ENCODE measurements around the gene TM4SF5.

The TM4SF5 gene

DNA sequence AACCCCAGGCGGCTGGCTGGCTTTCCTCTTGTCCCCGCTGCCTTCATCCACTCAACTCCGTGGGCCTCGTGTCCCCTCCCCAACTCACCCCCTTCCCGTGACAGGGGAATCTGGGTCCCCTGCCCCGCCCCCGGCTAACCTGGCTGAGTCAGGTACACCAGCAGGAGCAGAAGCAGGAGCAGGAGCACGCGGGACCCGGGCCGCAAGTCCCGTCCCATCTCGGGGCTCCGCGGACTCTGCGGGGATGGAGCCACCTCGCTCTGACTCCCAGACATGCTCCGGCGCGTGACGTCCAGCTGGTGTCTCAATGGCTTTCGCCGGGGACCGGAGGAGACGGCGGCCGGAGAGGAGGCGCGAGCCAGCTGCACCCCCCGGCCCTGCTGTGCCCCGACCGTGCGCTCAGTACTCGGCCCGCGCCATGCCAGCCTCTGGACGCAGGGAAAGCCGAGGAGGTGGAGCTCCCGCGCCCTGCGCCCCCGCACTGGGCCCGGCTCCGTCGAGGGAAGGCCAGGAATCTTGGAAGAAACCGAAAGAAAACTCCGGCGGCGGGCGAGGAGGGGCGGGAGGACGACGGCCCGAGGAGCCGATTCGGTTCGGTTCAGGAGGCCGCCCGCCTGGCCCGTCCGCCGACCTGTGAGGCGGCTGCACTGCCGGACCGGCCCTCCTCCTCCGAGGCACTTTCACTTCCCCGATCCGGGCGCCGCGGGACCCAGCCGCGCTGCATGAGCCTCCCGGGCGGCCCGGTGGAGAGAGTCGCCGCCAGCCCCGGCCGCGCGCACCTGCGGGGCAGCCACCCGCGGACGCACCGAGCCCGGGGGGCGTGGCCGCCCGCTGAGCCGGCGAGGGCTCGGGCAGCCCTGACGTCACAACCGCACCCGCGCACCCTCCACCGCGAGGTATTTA lies 32.3 kb upstream of the TM4SF5 start, which contains the start of the genes CXCL16 and ZMYND15:
TSS of gene CXCL16 (minus strand) at position 807 of the 903 bp plus-strand sequence. CDS start at position 218, 589 bp downstream.
TSS of gene ZMYND15 (plus strand) at position 712 of the 903 bp plus-strand sequence. CDS start 716 bp downstream, outside the sequence.
- Histone ChIP-seq H4K20me1 (ENCODE audit: low read depth, low read length) (no peaks in the 10 kb centered on the region), H3K79me2 (ENCODE audit: insufficient read depth, low read length) (no peaks in the 10 kb centered on the region), H3K9ac (ENCODE audit: low read length) (peak within 1 kb of the TSS; percentile 47), H3K4me3 (ENCODE audit: insufficient read depth, low read length, poor library complexity, severe bottlenecking) (peak within 1 kb of the TSS; percentile 51), H3K4me2 (ENCODE audit: low read depth, low read length, poor library complexity, severe bottlenecking) (peak within 1 kb of the TSS; percentile 65), H3K9me2 (replicated peaks; ENCODE audit: insufficient read depth, low read length) (no peaks in the 10 kb centered on the region), H3F3A (ENCODE audit: insufficient read depth) (no peaks in the 10 kb centered on the region), H3K9me3 (ENCODE audit: insufficient read depth, low read length) (no peaks in the 10 kb centered on the region), H3K27ac (ENCODE audit: low read depth, low read length) (no peak within 1 kb of the TSS), H3K27me3 (ENCODE audit: low read length) (no peaks in the 10 kb centered on the region), H2AFZ (ENCODE audit: low read depth, low read length, severe bottlenecking) (peak within 1 kb of the TSS; percentile 62), H3K36me3 (ENCODE audit: low read length) (no peaks in the 10 kb centered on the region)
- TF ChIP-seq, protein P1, sequence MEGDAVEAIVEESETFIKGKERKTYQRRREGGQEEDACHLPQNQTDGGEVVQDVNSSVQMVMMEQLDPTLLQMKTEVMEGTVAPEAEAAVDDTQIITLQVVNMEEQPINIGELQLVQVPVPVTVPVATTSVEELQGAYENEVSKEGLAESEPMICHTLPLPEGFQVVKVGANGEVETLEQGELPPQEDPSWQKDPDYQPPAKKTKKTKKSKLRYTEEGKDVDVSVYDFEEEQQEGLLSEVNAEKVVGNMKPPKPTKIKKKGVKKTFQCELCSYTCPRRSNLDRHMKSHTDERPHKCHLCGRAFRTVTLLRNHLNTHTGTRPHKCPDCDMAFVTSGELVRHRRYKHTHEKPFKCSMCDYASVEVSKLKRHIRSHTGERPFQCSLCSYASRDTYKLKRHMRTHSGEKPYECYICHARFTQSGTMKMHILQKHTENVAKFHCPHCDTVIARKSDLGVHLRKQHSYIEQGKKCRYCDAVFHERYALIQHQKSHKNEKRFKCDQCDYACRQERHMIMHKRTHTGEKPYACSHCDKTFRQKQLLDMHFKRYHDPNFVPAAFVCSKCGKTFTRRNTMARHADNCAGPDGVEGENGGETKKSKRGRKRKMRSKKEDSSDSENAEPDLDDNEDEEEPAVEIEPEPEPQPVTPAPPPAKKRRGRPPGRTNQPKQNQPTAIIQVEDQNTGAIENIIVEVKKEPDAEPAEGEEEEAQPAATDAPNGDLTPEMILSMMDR (IDR thresholded peaks at IDR 0.05; ENCODE audit: insufficient read depth, low read length, poor library complexity, severe bottlenecking), result no peak
- no peak for TF ChIP-seq EZH2phosphoT487 (conservative IDR thresholded peaks at IDR 0.05; ENCODE audit: low read length)

DNA sequence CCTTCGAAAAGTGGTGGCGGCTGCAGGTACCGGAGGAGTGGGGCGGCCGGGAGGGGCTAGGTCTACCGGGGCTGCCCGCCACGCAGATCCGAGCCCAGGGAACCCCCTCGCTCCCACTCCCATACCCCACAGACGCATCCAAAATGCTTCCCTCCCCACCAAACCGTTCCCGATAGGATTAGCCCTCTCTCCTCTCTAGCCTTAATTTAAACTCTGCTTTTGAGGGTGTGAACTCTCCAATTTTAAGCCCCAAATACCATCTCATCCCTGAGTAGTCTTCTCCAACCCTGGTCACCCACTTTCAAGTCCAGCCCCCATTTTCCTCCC lies 31.7 kb upstream of the TM4SF5 start:
- H3K36me3 ChIP-seq (ENCODE audit: low read length), result no peaks in the 10 kb centered on the region
- no peaks in the 10 kb centered on the region for H3F3A ChIP-seq (ENCODE audit: insufficient read depth)
- TF ChIP-seq, protein P1 (IDR thresholded peaks at IDR 0.05; ENCODE audit: insufficient read depth, low read length, poor library complexity, severe bottlenecking), result no peak
- no peak for TF ChIP-seq EZH2phosphoT487 (conservative IDR thresholded peaks at IDR 0.05; ENCODE audit: low read length)
- H3K4me2 ChIP-seq (ENCODE audit: low read depth, low read length, poor library complexity, severe bottlenecking), result peak overlapping the region; percentile 65
- H3K27me3 ChIP-seq (ENCODE audit: low read length), result no peaks in the 10 kb centered on the region
- no peaks in the 10 kb centered on the region for H3K9me3 ChIP-seq (ENCODE audit: insufficient read depth, low read length)
- no peaks in the 10 kb centered on the region for H3K79me2 ChIP-seq (ENCODE audit: insufficient read depth, low read length)
- H3K27ac ChIP-seq (ENCODE audit: low read depth, low read length), result no peak overlapping the region
- H3K4me3 ChIP-seq (ENCODE audit: insufficient read depth, low read length, poor library complexity, severe bottlenecking), result peak overlapping the region; percentile 51
- H2AFZ ChIP-seq (ENCODE audit: low read depth, low read length, severe bottlenecking), result no peak overlapping the region
- no peaks in the 10 kb centered on the region for H3K9me2 ChIP-seq (replicated peaks; ENCODE audit: insufficient read depth, low read length)
- H4K20me1 ChIP-seq (ENCODE audit: low read depth, low read length), result no peaks in the 10 kb centered on the region
- H3K9ac ChIP-seq (ENCODE audit: low read length), result peak overlapping the region; percentile 47

- H3F3A ChIP-seq (ENCODE audit: insufficient read depth), result no peaks in the 10 kb centered on the region
- H4K20me1 ChIP-seq (ENCODE audit: low read depth, low read length), result no peaks in the 10 kb centered on the region
- no peaks in the 10 kb centered on the region for H3K79me2 ChIP-seq (ENCODE audit: insufficient read depth, low read length)
- no peak overlapping the region for H3K9ac ChIP-seq (ENCODE audit: low read length)
- H3K9me2 ChIP-seq (replicated peaks; ENCODE audit: insufficient read depth, low read length), result no peaks in the 10 kb centered on the region
- no peak overlapping the region for H3K4me3 ChIP-seq (ENCODE audit: insufficient read depth, low read length, poor library complexity, severe bottlenecking)
- H3K4me2 ChIP-seq (ENCODE audit: low read depth, low read length, poor library complexity, severe bottlenecking), result no peak overlapping the region
- H3K36me3 ChIP-seq (ENCODE audit: low read length), result no peaks in the 10 kb centered on the region
- H3K27ac ChIP-seq (ENCODE audit: low read depth, low read length), result no peak overlapping the region
- no peaks in the 10 kb centered on the region for H3K27me3 ChIP-seq (ENCODE audit: low read length)
- H3K9me3 ChIP-seq (ENCODE audit: insufficient read depth, low read length), result no peaks in the 10 kb centered on the region
- no peak for TF ChIP-seq EZH2phosphoT487 (conservative IDR thresholded peaks at IDR 0.05; ENCODE audit: low read length)
- TF ChIP-seq, protein P1 (IDR thresholded peaks at IDR 0.05; ENCODE audit: insufficient read depth, low read length, poor library complexity, severe bottlenecking), result no peak
- H2AFZ ChIP-seq (ENCODE audit: low read depth, low read length, severe bottlenecking), result no peak overlapping the region
Measured at GRCh38 chr17:4740584-4740983, 31.1 kb upstream of the TM4SF5 start.
